BLaER1 (cell line): Measurements from ENCODE around the gene BRD1.
"Not testable (repeated sequence)": the region's sequence is repeated elsewhere in the genome, so short reads cannot be mapped to it uniquely, and the experiment has no call there.

Experiments used
- H3K27ac ChIP-seq: shearing (Covaris generic); formaldehyde crosslinking; 2 replicates; pipeline ENCODE4 v1.8.1; 2022
- H3K27me3 ChIP-seq: shearing (Covaris generic); formaldehyde crosslinking; 2 replicates; pipeline ENCODE4 v1.8.1; 2022
- H3K36me3 ChIP-seq: shearing (Covaris generic); formaldehyde crosslinking; 2 replicates; pipeline ENCODE4 v1.8.1; 2022
- H3K4me1 ChIP-seq: shearing (Covaris generic); formaldehyde crosslinking; 2 replicates; pipeline ENCODE4 v1.8.1; 2022
- H3K4me2 ChIP-seq: shearing (Covaris generic); formaldehyde crosslinking; 2 replicates; pipeline ENCODE4 v1.8.1; 2022
- H3K4me3 ChIP-seq: shearing (Covaris generic); formaldehyde crosslinking; 2 replicates; pipeline ENCODE4 v1.8.1; 2022
- H3K9ac ChIP-seq: shearing (Covaris generic); formaldehyde crosslinking; 2 replicates; pipeline ENCODE4 v1.8.1; 2022
- H3K9me3 ChIP-seq: shearing (Covaris generic); formaldehyde crosslinking; 2 replicates; pipeline ENCODE4 v1.8.1; 2022
- H4K20me1 ChIP-seq: shearing (Covaris generic); formaldehyde crosslinking; 2 replicates; pipeline ENCODE4 v1.8.1; 2022
- Cebpa-rat ChIP-seq: shearing (Covaris generic); IDR thresholded peaks from 2 replicates; pipeline ENCODE4 v1.8.1; 2022

BRD1 gene

DNA sequence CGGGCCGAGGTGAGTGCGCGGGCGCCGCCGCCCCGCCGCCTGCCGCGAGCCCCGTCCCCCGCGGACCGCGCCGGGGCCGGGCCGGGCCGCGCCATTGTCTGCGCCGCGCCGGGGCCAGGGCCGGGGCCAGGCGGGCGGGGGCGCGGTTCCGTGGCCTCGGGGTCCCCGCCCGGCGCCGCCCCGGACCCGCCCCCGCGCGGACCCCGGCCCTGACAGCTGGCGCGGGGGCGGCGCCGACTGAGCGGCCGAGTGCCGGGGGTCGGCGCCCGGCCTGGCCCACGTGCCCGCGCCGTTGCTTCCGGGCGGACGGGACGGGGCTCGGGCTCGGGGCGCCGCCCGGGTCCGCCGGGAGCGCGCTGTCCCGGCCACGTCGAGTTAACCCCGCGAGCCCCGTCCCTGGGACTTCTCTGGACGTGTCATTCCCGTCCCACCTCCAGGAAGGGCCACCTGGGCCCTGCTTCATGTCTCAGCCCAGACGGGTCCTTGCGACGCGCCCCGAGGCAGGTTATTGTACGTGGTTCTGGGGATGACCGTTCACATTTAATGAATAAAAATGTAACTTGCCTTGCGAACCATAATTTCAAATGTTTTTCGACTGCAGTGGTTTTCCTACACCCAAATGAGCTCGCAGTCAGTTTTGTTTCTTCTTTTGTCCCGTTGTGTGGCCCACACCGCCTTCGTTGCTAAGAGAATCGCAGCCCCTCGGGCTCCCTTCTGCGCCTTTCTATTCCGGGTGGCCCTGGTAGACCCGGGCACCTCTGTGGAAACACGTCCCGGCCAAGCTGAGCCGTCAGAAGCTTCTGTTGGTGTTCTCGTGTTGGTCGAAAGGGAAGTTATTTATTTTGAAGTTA lies 26.5 kb upstream of the BRD1 start:
- Histone ChIP-seq H3K36me3 (peaks cover 31% of the 10 kb centered on the region), H4K20me1 (peaks cover 52% of the 10 kb centered on the region), H3K4me3 (peak overlapping the region; percentile 97), H3K27me3 (peaks cover 26% of the 10 kb centered on the region), H3K4me2 (peak overlapping the region; percentile 93), H3K4me1 (peaks cover 78% of the 10 kb centered on the region), H3K9ac (peak overlapping the region; percentile 97), H3K27ac (peak overlapping the region; percentile 96), H3K9me3 (peaks cover 4% of the 10 kb centered on the region; the same call in 1 of the 2 replicates)
- no peak for TF ChIP-seq Cebpa-rat

DNA sequence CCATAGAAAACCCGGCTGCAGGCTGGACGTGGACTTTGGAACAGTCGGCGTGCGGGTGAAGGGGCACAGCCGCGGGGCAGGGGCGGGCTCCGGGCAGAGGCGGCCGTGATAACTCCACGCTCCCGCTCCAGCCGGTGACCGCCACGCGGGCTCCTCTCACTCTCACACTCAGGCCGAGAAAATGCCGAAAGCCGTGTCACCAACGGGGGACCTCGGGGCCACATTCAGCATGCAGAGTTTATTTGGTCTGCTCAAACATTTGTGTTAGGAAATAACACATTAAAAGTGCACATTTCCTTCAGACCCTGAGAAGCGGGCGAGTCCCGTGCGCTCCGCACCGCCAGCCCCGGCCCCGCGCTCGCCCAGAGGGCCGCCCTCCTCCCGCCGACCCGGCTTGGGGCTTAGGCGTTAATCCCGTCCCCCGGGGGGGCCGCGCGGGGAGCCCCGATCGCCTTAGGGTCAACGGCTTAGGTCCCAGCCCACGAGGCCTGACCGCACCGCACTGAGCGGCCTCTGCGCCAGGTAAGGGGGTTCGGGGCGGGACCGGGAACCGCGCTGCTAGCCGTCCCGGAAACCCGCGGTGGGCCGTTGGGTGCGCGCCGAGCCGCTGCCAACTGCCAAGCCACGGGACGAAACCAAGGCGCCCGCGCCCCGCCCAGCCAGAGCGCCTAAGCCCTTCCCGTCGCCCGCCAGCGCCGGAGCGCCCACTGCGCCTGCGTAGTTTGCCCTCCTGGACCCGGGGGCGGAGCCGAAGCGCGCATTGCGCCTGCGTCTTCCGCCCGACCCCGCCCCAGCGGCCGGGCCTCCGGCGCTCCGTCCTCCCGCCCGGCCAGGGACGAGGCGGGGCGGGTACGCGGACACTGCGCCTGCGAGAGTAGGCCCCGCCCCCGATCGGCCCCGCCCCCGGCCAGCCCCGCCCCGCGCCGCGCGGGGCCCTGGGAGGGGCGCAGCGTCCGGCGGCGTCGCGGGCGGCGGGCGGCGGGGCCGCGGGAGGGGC lies 25.5 kb upstream of the BRD1 start, which contains the start of gene ZBED4:
Gene ZBED4 (plus strand): TSS at position 947 of the 997 bp plus-strand sequence. CDS start 29,819 bp downstream, outside the sequence.
- Histone ChIP-seq H3K9ac (peak within 1 kb of the TSS; percentile 97), H3K27me3 (peaks cover 37% of the 10 kb centered on the region), H3K4me1 (peaks cover 79% of the 10 kb centered on the region), H4K20me1 (peaks cover 47% of the 10 kb centered on the region), H3K9me3 (no peaks in the 10 kb centered on the region), H3K4me2 (peak within 1 kb of the TSS; percentile 98), H3K4me3 (peak within 1 kb of the TSS; percentile 97), H3K27ac (peak within 1 kb of the TSS; percentile 100), H3K36me3 (peaks cover 21% of the 10 kb centered on the region)
- no peak for TF ChIP-seq Cebpa-rat

DNA sequence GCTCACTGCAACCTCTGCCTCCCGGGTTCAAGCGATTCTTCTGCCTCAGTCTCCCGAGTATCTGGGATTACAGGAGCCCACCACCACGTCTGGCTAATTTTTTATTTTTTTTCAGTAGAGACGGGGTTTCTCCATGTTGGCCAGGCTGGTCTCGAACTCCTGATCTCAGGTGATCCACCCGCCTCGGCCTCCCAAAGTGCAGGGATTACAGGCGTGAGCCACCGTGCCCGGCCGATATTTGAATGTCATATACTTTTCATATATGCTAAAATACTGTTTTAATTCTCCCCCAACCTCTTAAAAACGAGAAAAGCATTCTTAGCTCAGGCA lies 24.9 kb upstream of the BRD1 start:
- H3K4me2 ChIP-seq, result peak overlapping the region; percentile 98
- peak overlapping the region; percentile 78 for H3K4me3 ChIP-seq
- H3K27ac ChIP-seq, result peak overlapping the region; percentile 100
- peaks cover 72% of the 10 kb centered on the region for H3K4me1 ChIP-seq
- peaks cover 43% of the 10 kb centered on the region for H3K27me3 ChIP-seq
- H4K20me1 ChIP-seq, result peaks cover 45% of the 10 kb centered on the region
- H3K9me3 ChIP-seq, result not testable (repeated sequence)
- H3K9ac ChIP-seq, result peak overlapping the region; percentile 95
- peaks cover 15% of the 10 kb centered on the region for H3K36me3 ChIP-seq

DNA sequence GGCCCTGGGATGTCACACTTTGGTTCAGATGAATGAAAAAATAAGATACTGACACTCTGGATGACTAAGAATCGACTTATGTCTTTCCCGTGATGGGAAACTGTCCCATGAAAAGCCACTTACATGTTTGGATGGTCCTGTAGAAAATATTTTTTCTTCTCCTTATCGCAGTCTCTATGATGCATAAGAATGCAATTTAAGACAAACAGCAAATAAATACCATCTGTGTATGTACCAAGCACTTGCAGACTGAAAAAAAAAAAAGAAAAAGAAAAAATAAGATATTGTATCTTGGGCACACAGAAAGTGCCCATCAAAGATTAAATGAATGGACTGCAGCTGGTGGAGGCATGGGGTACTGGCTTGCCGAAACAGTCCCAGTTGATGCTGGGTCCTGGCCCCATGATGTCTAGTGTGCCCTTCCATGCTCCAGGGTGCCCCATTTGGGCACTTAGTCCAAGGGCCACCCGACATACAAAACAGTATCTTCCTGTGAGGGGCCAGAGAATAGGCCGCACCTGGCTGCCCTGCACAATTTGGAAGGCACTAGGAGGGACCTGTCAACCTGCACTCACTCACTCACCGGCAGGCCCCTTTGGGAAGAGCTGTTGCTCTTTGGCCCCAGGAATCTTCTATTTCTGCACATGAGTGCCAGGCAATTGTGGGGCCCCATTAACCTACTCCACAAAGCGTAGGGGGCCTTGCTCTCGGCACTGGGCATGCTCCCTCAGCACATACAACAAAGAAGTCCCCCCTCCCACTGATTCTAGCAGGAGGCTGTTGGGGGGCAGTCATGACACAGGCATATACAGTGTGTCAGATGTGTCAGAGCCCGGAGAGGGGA lies 23.5 kb upstream of the BRD1 start:
- H3K4me2 ChIP-seq, result peak overlapping the region; percentile 98
- peaks cover 57% of the 10 kb centered on the region for H3K27me3 ChIP-seq
- no peak for TF ChIP-seq Cebpa-rat
- peaks cover 31% of the 10 kb centered on the region for H4K20me1 ChIP-seq
- H3K36me3 ChIP-seq, result 0 out of 2 replicates have a peak, but pooled peaks cover 1% of the 10 kb centered on the region
- H3K4me1 ChIP-seq, result peaks cover 58% of the 10 kb centered on the region
- H3K27ac ChIP-seq, result no peak overlapping the region
- H3K9ac ChIP-seq, result no peak overlapping the region
- no peaks in the 10 kb centered on the region for H3K9me3 ChIP-seq
- no peak overlapping the region for H3K4me3 ChIP-seq

DNA sequence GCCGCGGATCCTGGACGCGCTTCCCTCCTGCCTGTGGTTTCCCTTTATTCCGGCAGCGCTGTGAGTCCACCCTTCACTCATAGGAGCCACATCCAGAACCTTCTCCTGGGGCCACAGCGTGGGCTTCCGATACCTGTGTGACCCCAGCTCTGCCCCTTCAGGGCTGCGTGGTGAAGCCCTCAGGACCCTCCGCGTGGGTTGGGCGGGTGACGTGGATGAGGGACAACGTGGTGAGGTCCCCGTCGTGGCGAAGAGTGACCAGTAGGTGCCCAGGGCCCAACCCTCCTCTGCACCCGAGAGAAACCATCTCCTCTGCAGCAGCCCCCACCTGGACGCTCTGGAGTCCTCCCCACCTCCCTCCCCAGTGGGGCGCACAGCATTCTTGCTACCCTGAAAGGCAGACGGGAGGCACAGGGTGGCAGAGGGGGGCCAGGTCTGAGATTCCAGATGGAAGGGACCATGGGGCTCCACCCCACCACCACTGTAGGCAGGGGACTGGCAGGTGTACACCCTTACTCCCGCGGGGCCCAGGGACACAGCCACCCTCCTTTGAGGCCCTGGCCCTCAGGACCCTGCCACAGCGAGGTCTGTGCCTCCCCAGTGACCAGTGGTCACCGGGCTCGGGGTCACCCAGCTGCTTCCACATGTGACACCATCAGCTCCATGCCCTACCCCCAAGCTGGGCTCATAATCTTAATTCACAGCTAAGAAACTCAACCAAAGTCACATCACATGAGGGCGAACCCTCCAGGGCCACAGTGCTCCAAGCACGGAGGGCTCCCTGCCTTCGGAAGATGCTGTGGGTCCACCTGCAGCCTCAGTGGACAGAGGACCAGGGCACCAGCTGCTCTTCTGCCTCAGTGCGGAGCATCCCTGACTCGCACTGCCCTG lies 22.6 kb upstream of the BRD1 start:
- peaks cover 49% of the 10 kb centered on the region for H3K4me1 ChIP-seq
- H3K9ac ChIP-seq, result no peak overlapping the region
- H3K36me3 ChIP-seq, result no peaks in the 10 kb centered on the region
- H3K4me2 ChIP-seq, result peak overlapping the region; percentile 98
- no peak for TF ChIP-seq Cebpa-rat
- no peaks in the 10 kb centered on the region for H3K9me3 ChIP-seq
- peaks cover 22% of the 10 kb centered on the region for H4K20me1 ChIP-seq
- no peak overlapping the region for H3K27ac ChIP-seq
- peak overlapping the region; percentile 73 for H3K4me3 ChIP-seq
- peaks cover 66% of the 10 kb centered on the region for H3K27me3 ChIP-seq

DNA sequence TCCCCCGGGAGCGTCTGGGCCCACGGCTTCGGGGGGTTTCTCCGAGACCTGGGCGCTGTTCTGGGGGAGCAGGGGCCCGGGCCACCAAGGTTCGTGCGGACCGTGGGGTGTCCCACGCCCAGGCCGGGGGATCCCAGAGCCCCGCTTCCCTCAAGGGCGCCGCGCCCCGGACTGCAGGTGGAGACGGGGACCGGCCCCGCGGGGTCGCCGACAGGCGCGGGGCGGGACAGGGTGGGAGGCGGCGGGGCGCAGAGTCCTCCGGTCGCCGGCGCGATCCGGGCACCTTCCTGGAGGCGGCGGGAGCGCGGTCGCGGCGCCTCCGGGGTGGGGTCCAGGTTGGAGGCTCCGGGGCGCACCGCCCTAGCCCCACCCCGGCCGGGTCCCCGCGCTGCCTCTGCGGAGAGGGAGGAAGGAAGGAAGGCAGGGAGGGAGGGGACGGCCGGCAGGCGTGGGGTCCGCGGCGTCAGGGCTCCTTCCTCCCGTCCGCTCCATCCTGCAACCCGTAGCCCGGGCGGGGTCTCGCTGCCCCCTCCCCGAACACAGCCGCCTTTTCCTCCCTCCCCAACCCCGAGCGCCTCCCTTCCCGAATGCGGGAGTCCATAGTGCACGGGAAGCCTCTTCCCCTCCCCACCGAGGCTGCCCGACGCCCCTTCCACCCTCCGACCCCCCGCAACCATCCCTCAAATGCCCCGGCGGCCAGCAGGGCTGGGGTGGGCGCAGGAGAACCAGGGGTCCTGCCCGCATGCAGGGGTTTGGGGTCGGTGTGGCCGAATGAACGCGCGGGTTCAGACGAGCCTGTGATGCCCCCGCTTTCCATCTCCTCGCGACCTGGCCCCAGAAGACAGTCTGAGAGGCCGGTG lies 21.7 kb upstream of the BRD1 start:
- H3K9me3 ChIP-seq, result no peaks in the 10 kb centered on the region
- no peaks in the 10 kb centered on the region for H3K36me3 ChIP-seq
- peak overlapping the region; percentile 65 for H3K9ac ChIP-seq
- H3K27me3 ChIP-seq, result peaks cover 70% of the 10 kb centered on the region
- H3K4me2 ChIP-seq, result peak overlapping the region; percentile 98
- peak overlapping the region; percentile 41; the same call in 1 of the 2 replicates for H3K27ac ChIP-seq
- peak overlapping the region; percentile 73 for H3K4me3 ChIP-seq
- no peak for TF ChIP-seq Cebpa-rat
- H4K20me1 ChIP-seq, result peaks cover 13% of the 10 kb centered on the region
- peaks cover 43% of the 10 kb centered on the region for H3K4me1 ChIP-seq

DNA sequence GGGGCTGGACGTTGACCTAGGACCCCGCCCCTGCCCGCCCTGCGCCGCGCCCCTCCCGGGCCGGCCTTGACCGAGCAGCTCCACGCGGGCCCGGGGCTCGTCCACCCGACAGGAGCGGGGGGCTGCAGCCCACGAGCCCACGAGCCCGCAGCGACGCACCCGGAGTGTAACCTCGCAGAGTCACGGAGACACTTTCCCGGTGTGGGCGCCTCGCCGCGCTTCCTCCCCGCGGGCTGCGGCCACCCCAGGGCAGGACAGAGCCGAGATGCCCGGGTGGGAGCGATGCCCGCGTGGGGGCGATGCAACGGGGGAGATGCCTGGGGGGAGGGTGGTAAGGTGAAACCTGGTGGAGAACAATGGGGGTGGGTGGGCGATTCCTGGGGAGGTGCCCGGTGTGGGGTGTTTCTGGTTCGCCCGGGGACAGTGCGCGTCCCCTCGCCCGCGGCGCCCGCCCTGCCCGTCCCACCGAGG lies 21.1 kb upstream of the BRD1 start:
- Histone ChIP-seq H4K20me1 (peaks cover 10% of the 10 kb centered on the region; the same call in 1 of the 2 replicates), H3K4me2 (peak overlapping the region; percentile 98), H3K36me3 (no peaks in the 10 kb centered on the region), H3K27me3 (peaks cover 70% of the 10 kb centered on the region), H3K4me3 (peak overlapping the region; percentile 73), H3K9ac (peak overlapping the region; percentile 65; the same call in 1 of the 2 replicates), H3K4me1 (peaks cover 43% of the 10 kb centered on the region), H3K27ac (no peak overlapping the region; the same call in 1 of the 2 replicates), H3K9me3 (no peaks in the 10 kb centered on the region)
- no peak for TF ChIP-seq Cebpa-rat
